Activated CD8-positive, alpha-beta memory T cell treated with anti-CD3 and anti-CD28 coated beads for 1 hour (primary cell): ENCODE measurements around the gene TARBP2.
"Not testable (repeated sequence)": the region's sequence is repeated elsewhere in the genome, so short reads cannot be mapped to it uniquely, and the experiment has no call there.

Source experiments
- DNase-seq, 2 donors: peaks; one replicate each; pipeline ENCODE4 v3.0.0-alpha.2; 2020; ENCODE audit warnings: low read depth in 1 of 2; ENCODE audit errors: extremely low read depth in 1 of 2

TARBP2 gene

DNA sequence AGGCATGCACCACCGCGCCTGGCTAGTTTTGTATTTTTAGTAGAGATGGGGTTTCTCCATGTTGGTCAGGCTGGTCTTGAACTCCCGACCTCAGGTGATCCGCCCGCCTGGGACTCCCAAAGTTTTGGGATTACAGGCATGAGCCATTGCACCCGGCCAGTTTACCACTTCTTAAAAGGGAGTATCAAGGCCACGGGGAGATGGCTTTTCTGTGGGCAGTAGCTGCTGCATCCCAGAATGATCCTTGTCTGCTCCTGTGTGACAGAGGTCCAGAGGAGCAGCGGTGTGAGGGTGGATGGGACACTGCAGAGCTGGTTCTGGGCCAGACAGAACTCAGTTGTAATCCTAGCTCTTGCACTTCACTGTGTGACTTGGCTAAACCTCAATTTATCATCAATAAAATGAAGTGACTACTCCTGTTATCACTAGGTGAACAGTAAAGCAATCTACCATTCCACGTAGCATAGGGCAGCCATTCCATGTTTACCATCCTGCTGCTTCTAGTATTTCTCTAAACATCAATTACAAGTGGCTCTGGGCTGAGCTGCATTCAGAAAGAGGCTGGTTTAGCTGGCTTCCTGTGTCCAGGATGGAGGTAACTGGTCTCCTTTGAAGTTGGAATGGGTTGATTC is 9.2 kb downstream of the TARBP2 start:
- DNase-seq, result no peak

DNA sequence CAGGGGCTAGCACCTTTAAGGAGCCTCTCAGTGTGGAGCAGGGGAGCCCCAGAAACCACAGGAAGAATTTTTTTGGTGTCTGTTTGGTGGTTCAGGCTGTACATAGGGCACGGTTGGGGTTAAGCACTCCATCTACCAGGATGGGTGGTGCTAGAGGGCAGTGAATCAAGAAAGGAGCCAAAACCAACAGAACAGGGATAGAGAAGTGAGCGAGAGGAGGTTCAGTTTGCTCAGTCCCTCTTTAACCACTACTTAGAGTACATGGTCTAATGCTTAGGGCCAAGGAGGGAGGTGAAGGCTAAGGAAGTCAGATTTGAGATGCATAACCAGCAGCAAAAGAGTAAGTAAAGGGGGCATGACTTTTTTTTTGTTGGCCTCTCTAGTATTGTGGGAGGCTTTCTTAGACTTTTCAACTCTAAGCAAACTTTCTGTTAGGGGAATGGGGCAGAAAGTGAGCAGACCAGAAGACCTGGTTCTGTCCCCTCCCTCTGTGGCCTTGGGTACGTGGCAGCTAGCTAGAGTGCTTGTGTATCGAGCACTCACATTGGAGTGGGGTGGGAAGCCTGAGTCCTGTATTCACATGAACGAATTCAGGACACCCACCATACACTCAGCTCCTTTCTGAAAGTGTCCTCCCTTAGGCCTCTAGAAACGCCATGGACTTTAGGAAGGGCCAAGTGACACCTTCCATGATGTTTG is 12.8 kb downstream of the TARBP2 start:
- DNase-seq, result no peak

DNA sequence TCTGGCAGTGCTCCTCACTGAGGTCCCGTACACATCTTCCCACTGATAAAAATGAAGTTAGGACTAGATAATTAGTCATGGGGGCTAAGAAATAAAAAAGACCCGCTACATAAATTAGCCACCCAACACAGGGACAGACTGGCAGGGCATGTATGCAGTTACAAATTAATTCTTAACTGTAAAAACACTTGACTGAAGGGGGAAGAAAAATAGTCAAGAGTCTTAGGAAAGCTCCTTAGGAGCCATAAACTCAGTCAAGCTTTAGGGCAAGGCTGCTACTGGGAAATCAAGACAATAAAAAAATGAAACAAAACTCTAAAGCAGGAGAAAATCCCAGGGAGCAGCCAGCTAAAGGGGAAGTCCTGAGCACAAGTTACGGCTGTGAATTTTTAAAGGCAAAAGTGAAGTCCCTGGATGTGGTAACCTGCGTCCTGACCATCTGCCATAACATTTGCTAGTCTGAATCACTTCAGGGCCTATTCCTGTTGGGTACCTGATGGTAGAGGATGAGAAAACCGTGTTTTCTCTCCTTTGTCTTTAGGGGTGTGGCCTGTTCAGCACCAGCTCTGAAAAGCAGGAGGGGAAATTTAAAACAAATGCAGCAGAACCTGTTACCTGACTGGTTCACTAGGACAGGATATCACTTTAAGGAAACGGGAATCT is 13.7 kb downstream of the TARBP2 start:
- no peak for DNase-seq

DNA sequence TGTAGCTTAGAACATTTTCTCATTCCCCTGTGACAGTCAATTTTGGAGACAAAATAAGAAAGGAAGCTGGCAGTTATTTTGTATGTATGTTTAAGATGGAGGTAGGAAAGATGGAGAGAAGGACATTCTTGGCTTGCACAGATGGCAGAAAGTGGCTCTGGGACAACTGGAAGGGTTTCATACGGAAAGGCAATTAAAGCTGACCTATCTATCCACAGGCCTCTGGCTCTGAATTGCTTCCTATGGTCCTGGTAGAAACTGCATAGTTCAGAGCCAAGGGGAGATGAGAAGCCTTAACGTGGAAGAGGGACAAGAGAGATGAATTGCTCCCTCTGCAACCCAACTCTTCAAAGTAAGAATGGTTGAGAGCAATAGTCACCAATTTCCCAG is 14.2 kb downstream of the TARBP2 start:
- DNase-seq, result no peak

DNA sequence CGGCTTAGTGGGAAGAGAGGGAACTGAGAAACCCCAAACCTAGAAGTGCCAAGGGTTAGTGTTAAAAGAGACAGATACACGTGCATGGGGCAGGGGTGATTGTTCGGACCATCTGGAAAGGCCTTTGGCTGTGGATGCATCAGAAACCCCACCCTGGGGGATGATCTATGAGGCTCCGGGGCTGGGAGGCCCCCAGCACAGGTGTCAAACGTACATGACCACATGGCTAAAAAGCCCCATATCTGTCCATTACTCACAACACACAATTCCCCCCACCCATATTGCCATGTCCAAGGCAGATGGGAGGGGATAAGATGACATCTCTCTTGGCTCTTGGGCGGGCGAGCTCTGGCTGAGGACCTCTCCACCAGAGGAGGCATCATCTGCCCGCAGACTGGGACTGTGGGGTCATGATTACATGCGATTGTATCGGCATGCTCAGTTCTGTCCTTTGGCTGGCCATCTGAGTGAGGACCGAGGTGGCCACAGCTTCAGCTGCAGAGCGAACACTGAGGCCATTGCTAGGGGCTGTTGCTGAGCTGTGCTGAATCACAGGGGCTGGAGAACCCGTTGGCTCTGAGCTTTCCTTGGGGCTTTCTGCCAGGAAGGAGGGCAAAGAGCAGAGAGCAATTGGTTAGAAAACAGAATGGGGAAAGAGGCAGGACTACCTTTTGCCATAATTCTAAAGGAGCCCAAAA is 15.8 kb downstream of the TARBP2 start:
- DNase-seq, result no peak

DNA sequence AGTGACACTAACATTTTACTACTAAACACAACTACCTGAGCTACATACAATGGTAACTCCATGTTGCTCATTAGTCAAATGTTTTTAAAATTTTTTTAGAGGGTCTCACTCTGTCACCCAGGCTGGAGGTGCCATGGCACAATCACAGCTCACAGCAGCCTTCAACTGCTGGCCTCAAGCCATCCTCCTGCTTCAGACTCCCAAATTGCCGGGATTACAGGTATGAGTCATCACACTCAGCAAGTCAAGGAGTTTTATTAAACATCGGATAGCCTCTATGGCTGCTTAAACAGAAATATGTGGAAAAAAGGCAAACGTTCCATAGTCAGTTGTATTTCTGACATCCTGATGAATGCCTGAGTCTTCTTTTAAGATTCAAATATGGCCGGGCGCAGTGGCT is 17.3 kb downstream of the TARBP2 start:
- no peak for DNase-seq

DNA sequence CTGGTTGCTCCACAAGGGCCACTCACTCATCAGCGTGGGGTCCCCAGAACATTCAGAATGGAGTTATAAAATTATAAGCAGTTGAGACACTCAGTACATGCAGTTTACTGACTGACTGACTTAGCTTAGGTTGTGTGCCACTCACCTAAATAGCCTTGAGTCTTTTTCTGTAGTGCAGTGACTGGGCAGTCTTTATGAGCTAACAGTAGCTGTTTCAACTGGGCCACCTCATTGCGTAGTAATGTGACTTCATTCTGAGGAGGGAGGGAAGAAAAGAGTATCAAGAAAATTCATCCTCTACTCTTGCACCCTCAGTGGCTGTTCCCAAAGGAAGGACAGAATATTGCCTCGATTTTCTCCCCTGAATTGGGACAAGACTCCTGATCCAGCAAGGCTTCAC is 22.0 kb downstream of the TARBP2 start:
- no peak for DNase-seq

DNA sequence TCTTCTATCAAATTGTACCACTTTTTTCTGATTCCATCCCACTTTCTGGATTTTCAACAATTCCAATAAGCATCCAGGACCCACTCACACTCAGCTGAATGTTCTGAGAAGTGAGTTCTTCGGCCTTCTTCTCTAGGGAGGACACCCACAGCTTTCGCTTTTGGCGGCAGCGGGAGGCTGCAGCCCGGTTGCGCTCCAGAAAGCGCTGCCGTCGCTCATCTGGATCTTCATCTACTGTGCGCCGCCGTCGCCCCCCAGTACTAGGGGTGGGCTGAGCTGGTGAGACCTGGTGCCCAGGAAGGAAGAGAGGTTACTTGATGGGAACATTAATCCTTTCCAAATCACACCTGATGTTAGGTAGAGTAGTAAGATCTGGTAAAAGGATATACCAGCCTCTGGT is 23.4 kb downstream of the TARBP2 start:
- no peak for DNase-seq

DNA sequence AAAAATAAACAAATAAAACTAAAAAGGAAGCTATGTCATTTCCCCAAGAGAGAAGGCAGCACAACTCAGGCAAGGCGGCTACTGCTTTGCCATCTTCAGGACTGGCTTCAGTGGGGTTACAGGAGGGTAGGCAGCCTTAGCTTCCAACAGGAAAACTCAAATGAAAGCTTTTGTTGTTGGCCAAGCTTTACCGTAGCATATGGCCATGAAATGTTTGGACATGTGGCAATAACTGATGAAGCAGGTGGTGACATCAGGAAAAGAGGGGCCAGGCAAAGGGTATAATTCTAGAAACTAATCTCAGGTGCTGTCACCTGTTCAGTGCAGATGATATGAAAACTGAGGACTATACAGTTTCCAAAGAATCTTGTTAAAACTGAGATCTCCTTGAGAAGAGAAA is 29.0 kb downstream of the TARBP2 start:
- no peak for DNase-seq

DNA sequence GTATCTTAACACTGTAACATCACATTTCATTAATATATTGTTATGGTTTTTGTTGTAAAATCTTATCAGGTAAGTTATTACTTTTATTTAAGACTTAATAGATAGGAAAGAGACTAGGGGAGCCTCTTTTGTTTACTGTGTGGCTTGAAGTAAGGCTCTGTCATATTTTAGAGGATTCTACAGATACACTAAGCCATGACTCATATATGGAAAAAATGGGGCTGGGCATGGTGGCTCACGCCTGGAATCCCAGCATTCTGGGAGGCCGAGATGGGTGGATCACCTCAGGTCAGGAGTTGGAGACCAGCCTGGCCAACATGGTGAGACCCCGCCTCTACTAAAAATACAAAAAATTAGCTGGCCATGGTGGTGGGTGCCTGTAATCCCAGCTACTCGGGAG is 29.8 kb downstream of the TARBP2 start:
- DNase-seq, result no peak

DNA sequence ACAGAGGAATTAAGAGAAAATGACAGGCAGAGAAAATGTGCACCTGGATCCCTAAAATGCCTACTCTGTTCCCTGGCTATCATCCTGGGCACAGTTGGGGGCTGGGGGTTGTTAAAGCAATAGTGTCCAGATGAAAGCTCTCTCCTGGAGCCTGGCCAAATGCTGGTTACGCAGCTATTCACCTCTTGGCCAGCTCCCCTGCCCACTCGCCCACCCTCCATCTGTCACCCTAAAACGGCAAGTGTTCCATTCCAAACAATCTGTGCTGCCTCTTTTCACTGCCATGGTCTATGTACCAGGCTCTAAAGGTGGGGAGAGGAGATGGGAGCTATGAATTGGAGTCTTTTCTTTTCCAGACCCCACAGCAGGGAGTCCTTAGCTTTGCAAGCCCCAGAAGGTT is 30.9 kb downstream of the TARBP2 start:
- no peak for DNase-seq

DNA sequence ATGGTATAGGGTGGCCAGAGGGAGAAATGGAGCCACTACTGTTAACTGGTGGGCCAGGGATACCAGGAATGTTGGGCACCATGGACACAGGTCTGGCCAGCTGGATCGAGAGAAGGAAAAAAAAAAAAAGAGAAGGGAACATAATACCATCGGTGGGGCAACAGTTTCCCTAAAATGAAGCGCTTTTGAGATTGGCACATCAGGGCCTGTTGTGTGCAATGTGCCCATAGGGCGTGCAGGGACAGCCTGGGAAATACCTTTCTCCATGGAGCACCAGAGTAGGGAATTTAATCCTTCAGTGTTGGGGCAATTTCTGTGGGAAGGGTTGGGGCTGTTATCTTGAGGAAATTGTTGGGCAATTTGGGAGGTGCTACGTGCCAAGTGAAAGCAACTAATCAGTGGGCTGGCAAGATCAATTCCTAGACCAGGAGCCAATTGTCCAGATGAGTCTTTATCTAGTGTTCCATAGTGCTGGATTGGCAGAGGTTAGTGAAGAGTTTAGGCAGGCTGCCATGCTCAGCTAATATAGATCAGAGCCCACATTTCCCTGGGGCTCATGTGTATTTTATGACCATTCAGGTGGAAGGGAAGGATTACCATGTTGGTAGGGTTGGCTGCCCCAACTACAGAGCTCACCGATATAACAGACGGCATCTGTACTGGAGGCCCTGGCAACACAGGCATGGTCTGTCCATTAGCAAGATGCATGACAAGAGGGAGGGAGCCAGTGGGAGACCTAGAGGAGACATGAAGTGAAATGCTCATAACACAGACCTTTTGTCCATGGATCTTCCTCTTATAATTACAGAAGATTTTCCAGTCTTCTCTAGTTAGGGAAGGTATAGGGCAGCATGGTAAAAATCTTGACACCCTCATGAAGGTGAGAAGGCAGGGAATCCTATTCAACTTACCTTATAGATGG is 31.7 kb downstream of the TARBP2 start:
- DNase-seq, result no peak

DNA sequence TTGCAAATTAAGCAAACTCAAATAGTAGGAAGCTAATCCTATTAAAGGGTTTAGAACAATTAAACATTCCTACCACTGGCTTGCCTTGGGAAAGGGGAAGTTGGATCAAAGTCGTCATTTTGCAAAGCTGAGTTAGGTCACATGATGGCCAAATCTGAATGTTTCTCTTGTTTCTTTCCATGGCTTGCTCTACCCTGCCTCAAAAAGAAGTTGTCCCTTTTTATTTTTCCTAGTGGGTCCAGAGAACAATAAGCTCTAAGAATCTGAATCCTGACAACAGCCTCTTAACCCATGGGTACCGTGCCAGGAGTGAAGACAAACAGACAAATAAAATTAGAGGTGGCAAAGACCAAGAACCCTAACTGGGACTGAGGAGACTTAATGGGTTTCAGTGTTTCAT is 32.4 kb downstream of the TARBP2 start:
- DNase-seq, result no peak

DNA sequence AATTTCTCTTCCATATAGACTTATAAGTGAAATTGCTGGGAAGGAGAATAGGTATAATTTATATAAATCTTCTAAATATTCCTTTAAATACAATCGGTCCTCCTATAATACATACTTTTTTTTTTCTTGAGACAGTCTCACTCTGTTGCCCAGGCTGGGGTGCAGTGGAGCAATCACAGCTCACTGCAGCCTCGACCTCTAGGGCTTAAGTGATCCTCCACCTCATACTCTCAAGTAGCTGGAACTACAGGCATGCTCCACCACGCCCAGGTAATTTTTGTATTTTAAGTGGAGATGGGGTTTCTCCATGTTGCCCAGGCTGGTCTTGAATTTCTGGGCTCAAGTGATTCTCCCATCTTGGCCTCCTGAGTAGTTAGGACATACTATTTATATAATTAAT is 35.9 kb downstream of the TARBP2 start:
- no peak for DNase-seq

DNA sequence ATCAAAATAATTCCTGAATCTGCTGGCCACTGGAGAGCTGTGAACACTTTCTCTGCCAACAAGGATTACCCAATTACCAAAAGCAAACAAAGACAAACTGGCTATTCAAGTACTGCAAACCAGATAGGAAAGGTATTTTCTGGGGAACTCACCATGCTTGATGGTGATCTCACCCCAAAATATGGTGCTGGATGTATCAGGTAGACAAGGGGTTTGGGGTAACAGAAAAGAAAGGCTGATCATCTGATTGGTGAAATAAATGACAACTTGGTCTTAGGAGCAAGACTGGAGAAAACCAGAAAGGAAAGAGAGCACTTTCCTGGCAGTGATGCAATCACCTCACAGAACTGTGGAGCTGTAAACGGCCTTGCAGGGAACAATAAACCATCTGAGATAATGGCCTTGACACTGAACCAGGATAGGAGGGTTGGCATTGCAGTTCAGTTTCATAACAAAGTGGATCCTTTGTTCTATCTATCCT is 37.2 kb downstream of the TARBP2 start:
- no peak for DNase-seq

DNA sequence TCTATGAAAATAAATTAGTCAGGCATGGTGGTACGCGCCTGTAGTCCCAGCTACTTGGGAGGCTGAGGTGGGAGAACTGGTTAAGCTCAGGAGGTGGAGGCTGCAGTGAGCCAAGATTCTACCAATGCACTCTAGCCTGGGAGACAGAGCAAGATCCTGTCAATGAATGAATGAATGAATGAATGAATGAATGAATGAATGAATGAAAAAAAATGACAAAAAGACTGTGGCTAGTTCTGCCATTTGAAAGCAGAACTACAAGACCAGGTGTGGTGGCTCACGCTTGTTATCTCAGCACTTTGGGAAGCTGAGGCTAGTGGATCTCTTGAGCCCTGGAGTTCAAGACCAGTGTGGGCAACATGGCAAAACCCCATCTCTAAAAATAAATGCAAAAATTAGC is 38.4 kb downstream of the TARBP2 start:
- DNase-seq, result no peak

DNA sequence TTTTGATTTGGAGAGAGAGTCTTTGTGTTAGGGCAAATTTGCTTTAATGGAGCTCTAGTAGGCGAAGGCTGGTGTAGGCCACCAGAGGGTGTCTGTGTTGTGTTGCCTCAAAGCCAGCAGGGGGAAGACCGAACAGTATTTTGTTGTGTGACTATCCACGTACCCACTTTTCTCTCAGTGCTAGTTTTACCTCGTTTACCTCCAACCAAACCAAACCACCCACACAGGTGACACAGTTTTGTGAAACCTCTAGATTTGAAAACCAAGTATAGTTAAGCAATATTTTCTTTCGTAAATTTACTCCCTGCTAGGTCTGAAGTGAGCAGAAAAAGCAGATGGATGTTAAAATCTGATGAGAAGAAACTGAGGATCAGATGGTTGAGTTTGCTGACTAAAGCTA is 42.5 kb downstream of the TARBP2 start:
- DNase-seq, result no peak

DNA sequence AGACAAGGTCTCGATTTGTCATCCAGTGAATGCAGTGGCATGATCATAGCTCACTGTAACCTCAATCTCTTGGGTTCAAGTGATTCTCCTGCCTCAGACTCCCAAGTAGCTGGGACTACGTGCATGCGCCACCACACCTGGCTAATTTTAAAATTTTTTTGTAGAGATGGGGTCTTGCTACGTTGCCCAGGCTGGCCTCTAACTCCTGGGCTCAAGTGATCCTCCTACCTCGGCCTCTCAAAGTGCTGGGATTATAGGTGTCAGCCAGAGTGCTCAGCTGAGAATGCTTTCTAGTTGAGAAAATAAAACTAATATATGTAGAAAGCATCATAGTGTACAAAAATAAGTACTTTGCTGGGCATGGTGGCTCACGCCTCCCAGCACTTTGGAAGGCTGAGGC is 47.3 kb downstream of the TARBP2 start:
- not testable (repeated sequence) for DNase-seq

DNA sequence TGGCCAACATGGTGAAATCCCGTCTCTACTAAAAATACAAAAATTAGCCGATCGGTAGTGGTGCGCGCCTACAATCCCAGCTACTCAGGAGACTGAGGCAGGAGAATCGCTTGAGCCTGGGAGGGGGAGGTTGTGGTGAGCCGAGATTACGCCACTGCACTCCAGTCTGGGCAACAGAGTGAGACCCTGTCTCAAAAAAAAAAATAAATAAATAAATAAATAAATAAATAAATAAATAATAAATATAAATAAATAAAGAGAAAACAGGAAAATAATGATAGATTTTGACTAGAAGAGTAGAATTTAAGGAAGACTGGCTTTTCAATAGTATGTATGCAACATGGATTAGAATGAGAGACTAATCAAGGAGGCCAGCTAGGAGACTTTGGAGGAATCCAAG is 49.0 kb downstream of the TARBP2 start:
- DNase-seq, result not testable (repeated sequence)

DNA sequence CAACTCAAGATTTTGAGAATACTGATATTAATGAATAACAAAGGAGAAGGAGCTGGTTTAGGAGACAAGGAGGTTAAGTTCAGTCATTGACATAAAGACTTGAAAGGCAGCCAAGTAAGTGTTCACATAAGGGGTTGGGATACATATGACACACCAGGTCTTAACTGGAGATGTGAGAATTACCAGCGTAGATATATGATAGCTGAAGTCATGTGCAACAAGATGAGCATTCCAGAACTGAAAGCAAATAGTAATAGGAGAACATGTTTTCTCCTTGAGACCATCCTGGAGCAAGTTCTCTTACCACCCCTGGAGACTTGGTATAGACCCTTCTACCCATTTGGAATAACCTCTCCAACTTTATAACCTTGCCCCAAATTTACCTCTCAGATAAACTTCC is 49.5 kb downstream of the TARBP2 start:
- no peak for DNase-seq

DNA sequence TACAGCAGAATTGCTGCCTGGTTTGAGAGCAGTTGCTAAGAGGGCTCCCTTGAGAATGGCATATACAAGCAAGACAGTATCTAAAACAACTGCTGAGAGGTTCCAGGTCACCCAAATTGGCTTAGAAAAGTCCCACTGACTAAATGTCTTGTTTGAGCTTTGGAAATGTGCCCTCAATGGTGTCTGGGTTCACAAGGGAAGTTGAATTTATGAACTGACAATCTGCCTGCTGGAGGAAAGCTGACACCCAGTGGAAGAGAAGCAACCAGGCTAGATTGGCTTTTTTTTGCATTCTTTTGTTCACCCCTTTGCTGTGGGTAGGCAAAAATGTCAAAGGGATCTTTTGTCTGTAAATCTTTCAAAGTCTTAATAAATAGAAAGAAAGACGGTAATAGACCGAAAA is 50.8 kb downstream of the TARBP2 start:
- DNase-seq, result no peak
